ENCODE measurements around the gene ZNF124.
"Not testable (repeated sequence)": the region's sequence is repeated elsewhere in the genome, so short reads cannot be mapped to it uniquely, and the experiment has no call there.

The ZNF124 gene

GRCh38 chr1:247171443-247171842 is 377 bp downstream of the ZNF124 start:
- DNase-seq, result not testable (repeated sequence)

GRCh38 chr1:247165674-247166073 is 6.1 kb downstream of the ZNF124 start:
- no peak for DNase-seq

- DNase-seq, result no peak
Measured at GRCh38 chr1:247164694-247165093, 7.1 kb downstream of the ZNF124 start.

GRCh38 chr1:247156787-247157232 is 15.0 kb downstream of the ZNF124 start:
- DNase-seq, result no peak

GRCh38 chr1:247147781-247148180 is 24.0 kb downstream of the ZNF124 start:
- no peak for DNase-seq

- not testable (repeated sequence) for DNase-seq
Measured at GRCh38 chr1:247147120-247147519, 24.7 kb downstream of the ZNF124 start.

GRCh38 chr1:247146671-247147070 is 25.1 kb downstream of the ZNF124 start:
- no peak for DNase-seq

- no peak for DNase-seq
Measured at GRCh38 chr1:247145279-247145678, 26.5 kb downstream of the ZNF124 start.

- not testable (repeated sequence) for DNase-seq
Measured at GRCh38 chr1:247139557-247139956, 32.3 kb downstream of the ZNF124 start.

- DNase-seq, result no peak
Measured at GRCh38 chr1:247131236-247131635, 40.6 kb downstream of the ZNF124 start.

- DNase-seq, result not testable (repeated sequence)
Measured at GRCh38 chr1:247127519-247128282, 44.1 kb downstream of the ZNF124 start.

- DNase-seq, result not testable (repeated sequence)
Measured at GRCh38 chr1:247126601-247127000, 45.2 kb downstream of the ZNF124 start.

- not testable (repeated sequence) for DNase-seq
Measured at GRCh38 chr1:247126166-247126565, 45.7 kb downstream of the ZNF124 start.

- no peak for DNase-seq
Measured at GRCh38 chr1:247121382-247121781, 50.4 kb downstream of the ZNF124 start.

GRCh38 chr1:247120408-247120668 is 51.5 kb downstream of the ZNF124 start:
- DNase-seq, result not testable (repeated sequence)

GRCh38 chr1:247119600-247120407 is 52.0 kb downstream of the ZNF124 start:
- DNase-seq, result no peak

GRCh38 chr1:247118946-247119446 is 52.8 kb downstream of the ZNF124 start:
- peak; percentile 38 for DNase-seq

- DNase-seq, result no peak
Measured at GRCh38 chr1:247115545-247115944, 56.3 kb downstream of the ZNF124 start.

- DNase-seq, result no peak
Measured at GRCh38 chr1:247115141-247115510, 56.7 kb downstream of the ZNF124 start.

- no peak for DNase-seq
Measured at GRCh38 chr1:247114351-247115140, 57.3 kb downstream of the ZNF124 start.

GRCh38 chr1:247113733-247114271 is 58.0 kb downstream of the ZNF124 start:
- DNase-seq, result no peak

- no peak for DNase-seq
Measured at GRCh38 chr1:247113094-247113497, 58.7 kb downstream of the ZNF124 start.

- no peak for DNase-seq
Measured at GRCh38 chr1:247112479-247112781, 59.4 kb downstream of the ZNF124 start.

Data from activated CD4-positive, CD25-positive, alpha-beta regulatory T cell treated with anti-CD3 and anti-CD28 coated beads, Interleukin-2, amount 50 U/mL, for 72 hours (primary cell).